Glomerular visceral epithelial cell (primary cell): Measurements from ENCODE around the gene USP49.
A peak's percentile ranks its signal among the peaks of the same experiment; 100 is the strongest.
"Not testable (repeated sequence)": the region's sequence is repeated elsewhere in the genome, so short reads cannot be mapped to it uniquely, and the experiment has no call there.

Source experiments
- DNase-seq: peaks from one replicate; pipeline ENCODE4 v3.0.0-alpha.2; 2016; ENCODE audit errors: extremely low spot score

USP49 gene

DNA sequence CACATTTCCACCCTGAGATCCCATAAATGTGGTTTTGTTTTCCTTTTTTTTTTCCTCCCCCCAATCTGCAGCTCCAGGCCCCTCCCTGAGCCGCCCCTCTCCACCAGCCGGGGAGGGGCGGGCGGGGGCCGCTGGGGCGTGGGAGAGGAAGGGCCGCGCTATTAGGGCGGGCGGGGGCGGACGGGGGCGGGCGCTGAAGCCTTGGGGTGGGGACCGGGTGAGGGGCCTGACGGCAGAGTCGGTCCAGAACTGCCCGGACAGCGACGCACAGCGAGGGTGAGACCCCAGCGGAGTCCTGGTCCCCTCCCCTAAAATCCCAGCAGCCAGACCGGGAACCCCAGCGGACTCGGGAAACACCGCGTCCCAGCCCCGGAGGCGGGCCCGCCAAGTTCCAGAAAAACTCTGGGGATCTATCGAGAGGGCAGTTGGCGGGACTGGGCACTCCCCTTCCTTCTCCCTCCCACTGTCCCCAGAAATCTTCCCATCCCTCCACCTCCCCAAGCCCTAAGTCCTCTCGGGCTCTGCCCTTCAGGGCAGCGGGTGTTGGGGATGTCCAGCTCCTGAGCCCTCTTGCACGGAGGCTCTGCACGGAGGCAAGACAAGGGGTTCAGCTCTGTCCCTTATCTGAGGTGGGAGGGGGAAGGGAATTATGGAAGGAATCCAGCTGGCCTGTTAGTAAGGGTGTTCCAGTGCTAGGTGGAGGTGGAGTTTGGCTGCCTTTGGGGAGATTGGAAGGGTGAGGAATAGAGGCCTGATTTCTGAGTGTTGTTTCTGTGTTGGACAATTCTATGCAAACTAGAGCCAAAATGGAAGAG is 114.4 kb downstream of the USP49 start, which contains the start of gene PRICKLE4:
Gene PRICKLE4 (plus strand): TSS at position 232 of the 815 bp plus-strand sequence. CDS start 2,692 bp downstream, outside the sequence.
- DNase-seq = peak; percentile 38

DNA sequence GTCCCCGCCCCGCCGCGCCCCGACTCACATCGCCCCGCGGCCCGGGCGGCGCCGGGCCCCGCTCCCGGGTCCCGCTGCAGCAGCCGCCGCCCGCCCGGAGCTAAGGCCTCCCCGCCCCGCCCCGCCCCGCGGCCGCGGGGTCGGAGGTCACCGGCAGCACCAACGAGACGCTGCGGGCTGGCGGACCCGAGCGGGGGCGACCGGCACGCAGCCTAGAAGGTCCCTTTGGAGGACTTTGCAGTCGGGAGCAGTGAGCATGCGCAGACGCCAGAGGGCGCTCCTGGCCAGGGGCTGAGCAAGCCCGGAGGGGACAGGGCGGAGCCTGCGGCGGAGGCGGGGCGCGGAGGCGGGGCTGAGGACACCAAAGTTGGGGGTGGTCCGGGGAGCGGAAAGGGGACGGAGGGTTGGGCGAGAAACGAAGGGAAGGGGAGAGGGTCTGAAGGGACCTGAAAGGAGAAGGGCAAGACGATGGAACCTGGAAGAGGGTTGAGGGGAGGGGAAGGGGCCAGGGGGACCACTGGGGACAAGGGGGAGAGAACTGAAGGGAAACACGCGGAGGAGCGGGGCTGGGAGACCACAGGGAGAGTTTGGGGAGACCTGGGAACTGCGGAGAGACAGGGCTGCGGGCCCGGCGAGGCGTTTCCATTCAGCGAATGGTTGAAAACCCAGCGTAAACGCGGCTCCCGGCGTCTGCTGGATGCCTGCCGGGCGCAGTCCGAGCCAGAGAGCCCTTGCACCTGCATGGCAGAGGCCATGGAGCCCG is 115.2 kb downstream of the USP49 start, which contains the start of gene FRS3:
Gene FRS3 (minus strand): TSS at position 113 of the 763 bp plus-strand sequence. CDS start 2,913 bp downstream, outside the sequence.
- DNase-seq = peak; percentile 96

DNA sequence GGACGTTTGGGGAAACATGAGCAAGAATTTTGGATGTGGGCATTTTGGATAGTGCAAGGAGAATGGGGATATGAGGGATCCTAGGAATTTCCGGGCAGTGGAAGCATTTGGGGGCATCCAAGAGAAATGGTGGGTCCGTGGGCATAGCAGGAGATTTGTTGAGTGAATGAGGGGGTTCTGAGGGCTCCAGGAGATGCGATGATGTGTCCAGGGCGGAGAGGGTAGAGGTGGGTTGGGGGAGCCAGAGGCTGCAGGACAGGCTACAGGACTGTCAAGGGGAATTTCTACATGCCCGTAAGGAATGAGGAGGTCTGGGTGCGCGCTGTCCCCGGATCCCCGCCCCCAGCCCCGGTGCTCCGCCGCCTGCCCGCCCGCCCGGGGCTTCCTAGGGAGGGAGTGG is 115.8 kb downstream of the USP49 start:
- no peak for DNase-seq

DNA sequence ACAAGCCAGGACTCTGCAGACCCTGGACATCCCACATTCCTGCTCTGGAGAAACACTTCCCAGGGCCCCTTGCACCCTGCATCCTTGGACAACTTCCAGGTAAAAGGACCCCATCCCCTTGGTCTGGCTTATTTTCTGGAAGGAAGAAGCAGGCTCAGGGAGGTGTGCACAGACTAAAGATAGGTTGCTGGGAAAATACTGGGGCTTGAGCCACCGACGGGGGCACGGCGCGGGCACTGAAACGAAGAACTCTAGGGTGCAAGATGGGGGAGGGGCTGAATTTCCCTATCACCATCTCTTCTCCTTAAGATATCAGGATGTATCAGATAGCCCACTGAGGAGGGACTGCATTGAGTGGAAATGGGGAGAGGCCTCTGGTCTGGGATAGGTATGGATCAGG is 116.3 kb downstream of the USP49 start:
- DNase-seq = no peak

DNA sequence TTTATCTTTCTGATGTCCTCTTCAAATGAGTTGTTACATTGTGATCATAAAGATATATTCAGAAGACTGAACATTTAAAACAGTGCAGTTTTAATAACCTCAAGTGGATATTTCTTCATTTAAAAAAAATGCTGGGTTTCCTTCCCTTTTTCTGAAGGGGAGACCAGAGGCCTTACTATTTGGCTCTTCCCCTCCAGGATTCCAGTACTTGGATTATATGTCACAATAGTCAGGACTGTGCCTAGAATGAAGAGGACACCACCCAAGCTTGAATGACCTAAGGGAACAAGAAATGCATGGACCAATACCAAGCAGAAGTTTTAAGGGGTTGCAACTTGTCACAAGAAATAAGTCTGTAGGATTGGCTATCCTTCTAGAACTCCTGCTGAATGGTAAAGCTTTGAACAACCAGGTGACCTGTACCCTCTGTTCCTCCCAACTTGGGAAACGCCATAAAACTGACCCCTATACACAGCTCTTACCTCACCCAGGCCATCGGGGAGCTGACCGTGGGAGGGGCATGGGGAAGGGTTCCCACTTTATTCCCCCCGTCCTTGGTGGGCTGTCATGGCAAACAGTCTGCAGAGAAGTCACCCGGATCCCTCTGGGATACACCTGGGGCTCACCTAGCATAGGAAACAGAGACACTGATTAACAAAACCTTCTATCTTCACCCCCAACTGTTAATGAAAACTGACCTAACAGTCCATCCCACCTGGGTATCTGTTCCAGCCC is 117.5 kb downstream of the USP49 start:
- DNase-seq = no peak

DNA sequence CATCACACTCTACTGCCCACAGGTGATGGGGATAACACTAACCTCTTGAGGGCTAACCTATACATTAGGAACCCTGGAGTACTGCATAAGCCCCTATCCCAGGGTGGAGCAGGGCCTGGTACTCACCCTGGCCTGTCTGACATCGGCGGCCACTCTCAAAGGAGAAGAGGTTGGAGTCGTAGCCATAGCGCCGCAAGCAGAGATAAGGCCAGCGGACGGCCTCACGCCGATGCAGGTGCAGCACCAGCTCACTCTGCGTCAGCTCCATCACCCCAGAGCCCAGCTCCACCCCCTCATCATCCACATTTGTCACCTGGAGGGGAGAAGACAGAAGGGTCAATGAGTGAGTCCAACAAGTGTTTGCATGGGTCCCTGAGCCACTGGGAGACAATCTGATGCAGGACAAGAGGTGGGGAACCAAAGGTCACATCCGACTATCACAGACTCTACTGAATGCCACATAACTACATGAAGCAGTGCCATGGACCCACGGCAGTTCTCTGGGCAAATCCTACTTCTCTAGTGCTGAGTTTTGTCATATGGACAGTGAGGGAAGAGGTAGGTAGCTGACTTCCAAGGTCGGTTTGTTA is 119.8 kb downstream of the USP49 start:
- no peak for DNase-seq

DNA sequence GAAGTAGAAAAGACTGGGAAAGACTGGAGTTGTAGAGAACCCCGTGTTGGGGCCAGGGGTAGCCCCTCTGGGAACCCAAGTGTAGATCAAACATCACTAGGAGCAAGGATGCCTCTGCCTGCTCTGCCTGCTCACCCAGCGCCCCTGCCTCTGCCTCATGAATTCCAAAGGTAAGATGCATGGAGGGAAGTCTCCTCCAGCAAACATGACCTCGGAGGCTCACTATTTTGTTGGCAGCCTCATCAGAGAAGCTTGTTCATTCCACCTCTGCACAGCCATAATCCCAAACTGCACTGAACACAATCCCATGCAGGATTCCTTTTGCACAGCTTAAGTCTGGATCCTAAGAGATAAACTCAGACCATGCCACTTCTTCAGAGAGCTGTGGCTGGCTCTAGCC is 120.3 kb downstream of the USP49 start:
- DNase-seq = no peak

DNA sequence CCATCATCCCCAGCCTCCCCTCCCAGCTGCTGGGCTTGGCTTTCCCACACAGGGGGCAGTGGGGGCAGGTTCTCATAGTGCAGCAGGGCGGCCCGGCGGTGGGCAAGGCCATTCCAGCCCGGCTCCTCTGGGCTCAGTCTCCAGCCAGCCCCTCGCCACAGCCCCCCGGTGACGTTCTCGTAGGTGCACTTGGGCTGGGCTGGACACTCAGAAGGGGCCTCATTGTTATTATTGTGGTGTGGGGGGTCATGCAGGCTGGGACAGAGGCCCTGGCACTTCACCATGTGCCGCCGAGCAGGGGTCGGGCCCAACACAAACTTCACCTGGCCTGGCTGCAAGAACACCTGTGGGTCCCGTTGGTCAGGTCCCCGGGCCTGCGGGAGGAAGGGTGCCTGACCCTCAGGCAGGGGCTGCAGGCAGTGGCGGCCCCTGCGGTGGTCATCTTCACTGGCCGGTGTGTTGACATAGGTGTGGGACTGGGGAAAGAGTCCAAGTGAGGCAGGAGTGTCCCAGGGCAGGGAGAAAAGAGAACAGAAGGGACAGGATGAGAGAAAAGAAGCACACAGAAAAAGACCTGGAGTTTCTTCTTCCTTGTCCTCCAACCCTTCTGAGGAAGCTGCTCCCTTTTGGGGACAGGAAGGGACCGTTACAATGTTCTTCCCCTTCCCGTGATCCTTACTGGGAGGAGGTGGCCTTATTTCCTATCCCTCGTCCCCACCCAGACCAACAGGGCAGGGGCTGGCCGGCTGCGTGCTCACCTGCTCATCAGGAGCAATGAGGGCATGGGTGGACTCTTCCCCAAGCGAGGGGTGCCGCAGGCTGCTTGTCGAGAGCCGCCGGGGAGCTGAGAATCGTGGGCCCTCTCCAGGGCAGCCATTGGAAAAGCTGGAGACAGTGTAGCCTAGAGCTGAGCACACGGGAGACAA is 123.9 kb downstream of the USP49 start:
- DNase-seq = no peak

DNA sequence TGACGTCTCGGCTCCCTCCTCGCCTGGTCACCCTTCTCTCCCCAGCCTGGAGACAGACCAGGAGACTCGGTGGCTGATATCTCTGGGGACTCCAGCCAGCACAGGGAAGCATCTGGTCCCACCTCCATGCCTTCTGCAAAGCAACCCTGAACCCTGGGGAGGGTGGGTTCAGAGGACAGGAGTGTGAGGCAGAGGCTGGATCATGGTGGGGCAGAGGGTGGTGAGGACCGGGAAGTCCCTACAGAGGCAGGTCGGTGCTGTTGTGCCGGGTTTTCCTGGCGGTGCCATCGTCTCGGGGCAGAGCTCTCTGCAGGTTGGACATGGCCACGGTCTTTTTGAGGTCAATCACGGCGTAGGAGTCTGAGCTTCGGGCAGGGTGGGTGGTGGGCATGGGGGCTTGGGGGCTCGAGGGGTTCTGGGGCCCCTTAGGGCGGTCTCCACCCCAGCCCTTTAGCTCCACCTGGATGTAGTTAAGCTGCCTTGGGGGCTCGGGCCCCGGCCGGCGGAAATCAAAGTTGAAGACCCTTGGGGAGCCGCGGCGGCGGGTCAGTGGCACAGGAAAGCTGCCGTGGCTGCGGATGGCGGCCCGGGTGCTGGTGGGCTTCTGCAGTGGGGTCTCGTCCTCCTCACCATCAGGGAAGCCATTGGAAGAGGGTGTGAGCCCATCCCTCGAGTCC is 124.7 kb downstream of the USP49 start:
- DNase-seq = no peak

DNA sequence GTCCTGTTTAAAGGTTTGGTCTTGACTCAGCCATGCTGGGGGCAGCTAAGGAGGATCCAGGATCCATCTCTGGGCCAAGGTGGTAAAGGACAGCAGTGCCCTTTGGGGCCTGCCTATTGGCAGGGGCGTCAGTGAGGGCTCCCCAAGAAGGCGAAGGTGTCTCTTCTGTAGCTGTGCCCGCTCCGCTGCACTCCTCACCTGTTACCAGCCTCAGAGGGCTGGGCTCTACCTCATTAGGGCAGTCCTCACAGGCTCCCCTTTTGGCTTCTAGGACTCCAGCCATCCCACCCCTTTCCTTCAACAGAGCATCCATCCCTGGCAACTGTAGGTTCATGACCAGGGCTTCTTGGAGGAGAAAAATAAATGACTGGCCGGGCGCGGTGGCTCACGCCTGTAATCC is 125.8 kb downstream of the USP49 start:
- DNase-seq = no peak

DNA sequence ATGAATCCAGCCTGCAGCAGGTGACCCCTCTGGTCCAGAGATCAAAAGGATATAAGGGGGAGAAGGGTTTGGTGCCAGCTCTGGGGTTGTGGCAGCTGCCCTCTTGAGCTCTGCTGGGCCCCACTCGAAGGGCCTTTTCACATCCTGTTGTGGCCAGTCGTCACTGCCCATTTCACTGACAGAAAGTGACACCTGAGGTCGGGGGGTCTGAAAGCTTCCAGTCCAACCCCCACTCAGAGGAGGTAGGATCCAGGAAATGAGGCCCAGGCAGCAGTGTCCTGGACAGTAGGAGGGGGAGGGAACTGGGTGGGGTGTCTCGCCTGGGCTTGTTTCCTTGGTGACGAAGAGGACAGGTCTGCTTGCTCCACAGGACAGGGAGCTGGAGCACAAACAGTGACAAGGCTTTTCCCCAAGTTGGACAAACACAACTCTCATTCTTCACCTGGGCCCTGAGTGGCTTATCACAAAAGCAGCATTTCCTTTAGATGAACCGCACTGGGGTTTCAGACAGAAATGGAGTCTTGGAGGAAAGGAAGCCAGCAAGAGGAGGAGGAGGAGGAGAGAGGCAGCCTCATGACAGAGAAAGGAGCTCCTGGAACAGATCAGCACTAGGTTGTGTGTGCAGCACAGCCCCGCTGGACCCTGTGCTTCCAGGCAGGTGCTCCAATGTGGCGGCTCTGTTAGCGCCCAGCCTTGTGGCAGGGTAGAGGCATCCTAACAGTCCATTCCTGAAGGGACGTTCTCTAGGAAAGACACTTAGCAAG is 126.4 kb downstream of the USP49 start:
- DNase-seq = no peak

DNA sequence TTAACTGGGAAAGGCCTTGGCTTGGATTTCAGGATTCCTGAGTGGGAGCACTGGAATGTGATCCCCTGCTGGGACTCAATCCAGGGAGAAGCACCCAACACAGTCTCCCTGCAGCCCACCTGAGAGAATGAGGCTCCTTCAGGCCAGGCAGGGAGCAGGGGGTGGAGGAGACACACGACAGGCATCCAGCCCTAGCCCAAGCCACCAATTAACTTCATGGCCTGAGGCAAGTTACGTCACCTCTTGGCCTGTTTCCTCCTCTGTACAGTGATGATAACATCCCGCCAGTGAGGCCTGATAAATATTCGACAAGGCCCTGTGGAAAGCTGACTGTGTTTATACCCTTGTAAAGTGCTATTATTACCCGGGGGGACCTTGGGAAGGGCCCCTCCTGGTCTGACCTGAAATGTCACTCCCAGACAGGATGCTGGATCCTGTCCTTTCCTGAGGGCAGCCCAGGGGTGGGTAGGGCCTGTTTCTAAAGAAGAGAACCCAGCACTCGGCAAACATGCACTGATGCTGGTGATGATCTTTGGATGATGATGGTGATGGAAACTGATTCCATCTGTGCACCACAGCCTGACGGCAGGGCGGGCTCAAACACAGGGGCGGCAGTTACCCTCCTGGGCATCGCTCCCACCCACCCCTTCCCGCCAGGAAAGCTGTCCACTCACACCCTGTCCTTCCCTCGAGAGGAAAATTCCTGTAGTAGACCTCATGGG is 127.9 kb downstream of the USP49 start:
- DNase-seq = peak; percentile 19

DNA sequence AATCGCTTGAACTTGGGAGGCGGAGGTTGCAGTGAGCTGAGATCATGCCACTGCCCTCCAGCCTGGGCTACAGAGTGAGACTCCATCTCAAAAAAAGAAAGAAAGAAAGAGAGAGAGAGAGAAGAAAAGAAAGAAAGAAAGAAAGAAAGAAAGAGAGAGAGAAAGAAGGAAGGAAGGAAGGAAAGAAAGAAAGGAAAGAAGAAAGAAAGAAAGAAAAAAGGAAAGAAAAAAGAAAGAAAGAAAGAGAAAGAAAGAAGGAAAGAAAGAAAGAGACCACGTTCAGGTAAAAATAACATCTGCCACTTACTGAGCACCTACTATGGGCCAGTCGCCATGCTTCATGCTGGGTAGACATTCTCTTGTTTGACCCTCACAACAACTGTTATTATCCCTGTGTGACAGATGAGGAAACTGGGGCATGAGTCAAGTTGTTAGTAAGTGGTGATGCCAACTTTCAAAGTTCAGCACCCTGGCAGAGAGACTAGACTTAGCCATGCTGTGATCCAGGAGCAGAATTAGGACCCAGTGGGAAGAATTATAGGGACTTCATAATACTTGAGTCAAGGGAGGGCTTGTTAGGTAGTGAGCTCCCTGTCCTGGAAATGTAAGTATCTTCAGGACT is 129.0 kb downstream of the USP49 start:
- DNase-seq = not testable (repeated sequence)

DNA sequence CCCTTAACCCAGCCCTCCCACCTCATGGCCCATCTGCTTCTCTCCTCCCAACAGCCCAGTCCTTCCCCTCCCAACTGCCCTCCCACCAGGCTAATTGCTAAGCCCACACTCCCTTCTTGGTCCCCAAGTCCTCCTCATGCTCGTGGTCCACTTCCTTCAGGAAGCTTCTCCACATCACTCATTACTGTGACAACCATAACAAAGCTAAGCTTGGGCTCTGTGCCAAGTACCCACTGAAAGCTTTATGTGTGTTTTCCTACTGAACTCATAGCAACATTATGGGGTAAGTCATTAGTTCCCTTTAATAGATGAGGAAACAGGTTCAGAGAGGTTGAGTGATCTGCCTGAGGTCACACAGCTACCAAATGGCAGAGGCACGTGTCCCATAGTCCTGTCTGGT is 131.7 kb downstream of the USP49 start:
- no peak for DNase-seq

DNA sequence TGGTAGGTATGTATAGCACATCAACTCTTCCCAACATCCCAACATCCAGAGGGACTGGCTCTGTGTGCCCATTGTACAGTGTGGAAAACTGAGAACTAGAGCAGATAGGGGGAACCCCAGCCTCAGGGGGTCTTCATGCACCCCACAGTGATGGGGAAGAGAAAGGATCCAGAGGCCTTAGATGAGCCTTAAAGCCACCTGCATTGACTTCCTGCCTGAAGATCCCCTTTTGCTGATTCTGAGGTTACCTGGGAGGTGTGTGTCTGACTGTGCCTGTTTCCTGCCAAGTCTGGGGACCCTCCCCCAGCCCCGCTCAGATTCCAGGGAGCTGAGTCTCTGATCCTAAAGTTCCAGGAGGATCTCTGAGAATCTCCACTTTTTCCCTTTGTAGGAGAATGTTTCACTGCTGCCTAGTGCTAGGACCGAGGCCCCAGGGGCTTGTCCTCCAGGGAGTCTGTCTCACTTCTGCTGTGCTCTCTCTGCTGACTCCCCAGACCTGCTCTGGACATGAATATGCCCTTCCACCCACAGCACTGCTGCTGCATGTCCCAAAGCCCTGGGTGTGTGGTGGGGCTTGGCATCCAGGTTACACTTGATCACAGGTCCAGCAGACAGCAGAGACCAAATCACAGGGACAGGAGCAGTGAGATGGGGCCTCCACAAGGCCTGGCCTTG is 135.1 kb downstream of the USP49 start:
- DNase-seq = no peak

DNA sequence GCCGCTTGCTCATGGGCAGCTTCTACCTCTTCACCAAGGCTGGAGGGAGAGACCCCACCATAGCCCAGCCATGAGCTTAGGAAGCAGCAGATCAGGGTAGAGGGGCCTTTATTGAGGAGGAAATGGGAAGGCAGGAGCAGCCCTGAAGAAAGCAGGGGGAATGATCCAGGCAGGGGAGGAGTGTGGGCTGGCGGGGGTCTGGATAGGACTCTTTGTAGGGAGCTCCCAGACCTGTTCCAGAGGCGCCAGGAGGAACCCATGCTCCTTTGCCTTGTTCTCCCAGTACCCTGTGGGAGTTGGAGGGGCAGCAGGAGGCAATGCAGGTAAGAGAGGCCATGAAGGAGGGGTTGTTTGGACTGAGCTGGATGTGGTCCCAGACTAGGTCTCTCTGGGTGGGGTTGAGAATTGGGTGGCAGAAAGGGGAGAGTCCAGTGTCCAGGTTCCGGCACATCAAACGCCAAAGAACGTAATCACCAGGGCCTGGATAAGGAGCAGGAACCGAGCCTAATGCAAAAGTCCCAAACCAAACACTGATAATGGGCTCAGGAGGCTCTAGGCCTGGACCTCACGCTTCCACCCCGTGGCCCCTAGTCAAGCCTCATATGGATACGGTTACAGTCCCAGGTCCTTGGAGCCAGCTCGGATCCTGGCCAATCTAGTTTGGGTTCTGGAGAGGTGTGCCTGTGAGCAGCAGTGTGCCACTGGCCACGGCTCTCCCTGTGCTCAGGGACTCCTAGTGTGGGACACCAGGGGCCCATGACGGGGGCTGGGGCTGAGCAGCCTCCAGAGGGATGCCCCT is 135.9 kb downstream of the USP49 start:
- no peak for DNase-seq

DNA sequence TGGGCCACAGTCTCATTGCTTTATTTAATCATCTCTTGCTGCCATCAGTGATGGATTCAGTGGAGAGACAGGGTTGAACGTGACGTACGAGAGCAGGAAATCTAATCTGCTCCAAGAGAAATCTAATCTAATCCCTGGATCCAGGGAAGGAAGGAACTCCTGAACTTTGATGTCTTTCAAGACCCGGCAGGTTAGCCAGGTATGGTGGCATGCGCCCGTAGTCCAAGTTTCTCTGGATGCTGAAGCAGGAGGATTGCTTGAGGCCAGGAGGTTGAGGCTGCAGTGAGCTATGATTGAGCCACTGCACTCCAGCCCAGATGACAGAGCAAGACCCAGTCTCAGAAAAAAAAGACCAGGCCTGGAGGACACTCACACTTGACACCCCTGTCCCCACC is 136.5 kb downstream of the USP49 start:
- no peak for DNase-seq
